GM12878 (cell line): ENCODE data around the gene FOXJ3.

Experiments used
- ASH2L ChIP-seq: fragments of 300-600, 200-600 bp; sonication (generic); IDR thresholded peaks from 2 replicates; pipeline ENCODE4 v1.6.1; 2017; ENCODE audit warnings: low read depth, mild to moderate bottlenecking, borderline replicate concordance
- ATF7 ChIP-seq: fragments of 450-650 bp; IDR thresholded peaks from 2 replicates; pipeline ENCODE4 v1.6.1; 2016; ENCODE audit warnings: low read depth, mild to moderate bottlenecking
- CBFB ChIP-seq: IDR thresholded peaks from 2 replicates; pipeline ENCODE4 v1.6.1; 2016; ENCODE audit warnings: antibody characterized with exemption, low read depth
- CREM ChIP-seq: IDR thresholded peaks from 2 replicates; pipeline ENCODE4 v1.6.1; 2014; ENCODE audit warnings: antibody characterized with exemption, low read depth
- DPF2 ChIP-seq: fragments of 450-650 bp; IDR thresholded peaks from 2 replicates; pipeline ENCODE4 v1.6.1; 2017; ENCODE audit warnings: mild to moderate bottlenecking
- EZH2 ChIP-seq: IDR thresholded peaks from 2 replicates; pipeline ENCODE4 v1.6.1; 2012; ENCODE audit warnings: low read depth, mild to moderate bottlenecking, control low read depth, inconsistent platforms, low read length, borderline replicate concordance; ENCODE audit not compliant: control insufficient read depth
- KAT2A ChIP-seq: conservative IDR thresholded peaks from 2 replicates; pipeline ENCODE4 v1.6.1; 2011; ENCODE audit warnings: low read depth, low read length; ENCODE audit not compliant: control insufficient read depth
- POLR2A ChIP-seq: IDR thresholded peaks from 2 replicates; pipeline ENCODE4 v1.6.1; 2011; ENCODE audit warnings: low read depth, mild to moderate bottlenecking, low read length
- POLR2AphosphoS2 ChIP-seq: IDR thresholded peaks from 2 replicates; pipeline ENCODE4 v1.6.1; 2011; ENCODE audit warnings: low read depth, mild to moderate bottlenecking, low read length, improper control_type of control experiment, moderate library complexity
- TARDBP ChIP-seq: IDR thresholded peaks from 2 replicates; pipeline ENCODE4 v1.6.1; 2016; ENCODE audit warnings: borderline replicate concordance
- YY1 ChIP-seq: IDR thresholded peaks from 2 replicates; pipeline ENCODE4 v1.6.1; 2011; ENCODE audit warnings: low read depth, mild to moderate bottlenecking, low read length
- TF ChIP-seq, protein P1 (sequence below), 3 experiments: IDR thresholded peaks in 2 of 3; conservative IDR thresholded peaks in 1 of 3; 2 replicates each; pipeline ENCODE4 v1.5.1; 2011; ENCODE audit warnings: low read depth in 3 of 3, low read length in 3 of 3, mild to moderate bottlenecking in 3 of 3, control low read depth in 2 of 3, moderate library complexity in 2 of 3, inconsistent platforms in 1 of 3, mixed read lengths in 1 of 3; ENCODE audit not compliant: control insufficient read depth in 2 of 3, insufficient read depth in 1 of 3; ENCODE audit errors: extremely low read depth in 1 of 3
- TF ChIP-seq, protein P2 (sequence below): IDR thresholded peaks from 2 replicates; pipeline ENCODE4 v1.6.1; 2012; ENCODE audit warnings: mild to moderate bottlenecking, low read depth, low read length
- TF ChIP-seq, protein P3 (sequence below): IDR thresholded peaks from 2 replicates; pipeline ENCODE4 v1.6.1; 2011; ENCODE audit warnings: mild to moderate bottlenecking, low read depth, low read length, moderate library complexity; ENCODE audit not compliant: insufficient replicate concordance

DNA sequence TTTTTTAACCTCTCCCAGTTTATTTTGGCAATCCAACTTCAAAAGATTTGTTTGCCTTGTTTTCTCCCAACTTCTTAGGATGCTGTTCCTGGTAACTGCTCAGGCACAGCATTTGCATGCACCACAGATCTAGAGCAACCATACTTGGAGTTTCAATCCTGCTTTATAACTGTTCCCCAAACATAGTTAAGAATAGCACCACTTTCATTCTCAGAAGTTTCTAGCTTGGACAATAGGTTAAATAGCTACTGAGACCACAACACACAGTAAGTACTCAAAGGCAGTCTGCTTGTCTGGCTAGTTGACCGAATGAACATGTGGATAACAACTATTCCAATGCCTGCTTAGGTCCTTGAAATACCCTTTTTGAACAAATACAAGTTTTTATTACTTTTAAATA is 76.8 kb downstream of the FOXJ3 start:
- TF ChIP-seq CBFB = no peak
- no peak for TF ChIP-seq EZH2
- TF ChIP-seq, protein P1, sequence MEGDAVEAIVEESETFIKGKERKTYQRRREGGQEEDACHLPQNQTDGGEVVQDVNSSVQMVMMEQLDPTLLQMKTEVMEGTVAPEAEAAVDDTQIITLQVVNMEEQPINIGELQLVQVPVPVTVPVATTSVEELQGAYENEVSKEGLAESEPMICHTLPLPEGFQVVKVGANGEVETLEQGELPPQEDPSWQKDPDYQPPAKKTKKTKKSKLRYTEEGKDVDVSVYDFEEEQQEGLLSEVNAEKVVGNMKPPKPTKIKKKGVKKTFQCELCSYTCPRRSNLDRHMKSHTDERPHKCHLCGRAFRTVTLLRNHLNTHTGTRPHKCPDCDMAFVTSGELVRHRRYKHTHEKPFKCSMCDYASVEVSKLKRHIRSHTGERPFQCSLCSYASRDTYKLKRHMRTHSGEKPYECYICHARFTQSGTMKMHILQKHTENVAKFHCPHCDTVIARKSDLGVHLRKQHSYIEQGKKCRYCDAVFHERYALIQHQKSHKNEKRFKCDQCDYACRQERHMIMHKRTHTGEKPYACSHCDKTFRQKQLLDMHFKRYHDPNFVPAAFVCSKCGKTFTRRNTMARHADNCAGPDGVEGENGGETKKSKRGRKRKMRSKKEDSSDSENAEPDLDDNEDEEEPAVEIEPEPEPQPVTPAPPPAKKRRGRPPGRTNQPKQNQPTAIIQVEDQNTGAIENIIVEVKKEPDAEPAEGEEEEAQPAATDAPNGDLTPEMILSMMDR (IDR thresholded peaks at IDR 0.05 in 2 of 3, conservative IDR thresholded peaks at IDR 0.05 in 1 of 3; ENCODE audit: control insufficient read depth in 2 of 3, extremely low read depth in 1 of 3, insufficient read depth in 1 of 3, low read depth in 3 of 3, low read length in 3 of 3) = no peak
- TF ChIP-seq TARDBP = no peak
- TF ChIP-seq, protein P2, sequence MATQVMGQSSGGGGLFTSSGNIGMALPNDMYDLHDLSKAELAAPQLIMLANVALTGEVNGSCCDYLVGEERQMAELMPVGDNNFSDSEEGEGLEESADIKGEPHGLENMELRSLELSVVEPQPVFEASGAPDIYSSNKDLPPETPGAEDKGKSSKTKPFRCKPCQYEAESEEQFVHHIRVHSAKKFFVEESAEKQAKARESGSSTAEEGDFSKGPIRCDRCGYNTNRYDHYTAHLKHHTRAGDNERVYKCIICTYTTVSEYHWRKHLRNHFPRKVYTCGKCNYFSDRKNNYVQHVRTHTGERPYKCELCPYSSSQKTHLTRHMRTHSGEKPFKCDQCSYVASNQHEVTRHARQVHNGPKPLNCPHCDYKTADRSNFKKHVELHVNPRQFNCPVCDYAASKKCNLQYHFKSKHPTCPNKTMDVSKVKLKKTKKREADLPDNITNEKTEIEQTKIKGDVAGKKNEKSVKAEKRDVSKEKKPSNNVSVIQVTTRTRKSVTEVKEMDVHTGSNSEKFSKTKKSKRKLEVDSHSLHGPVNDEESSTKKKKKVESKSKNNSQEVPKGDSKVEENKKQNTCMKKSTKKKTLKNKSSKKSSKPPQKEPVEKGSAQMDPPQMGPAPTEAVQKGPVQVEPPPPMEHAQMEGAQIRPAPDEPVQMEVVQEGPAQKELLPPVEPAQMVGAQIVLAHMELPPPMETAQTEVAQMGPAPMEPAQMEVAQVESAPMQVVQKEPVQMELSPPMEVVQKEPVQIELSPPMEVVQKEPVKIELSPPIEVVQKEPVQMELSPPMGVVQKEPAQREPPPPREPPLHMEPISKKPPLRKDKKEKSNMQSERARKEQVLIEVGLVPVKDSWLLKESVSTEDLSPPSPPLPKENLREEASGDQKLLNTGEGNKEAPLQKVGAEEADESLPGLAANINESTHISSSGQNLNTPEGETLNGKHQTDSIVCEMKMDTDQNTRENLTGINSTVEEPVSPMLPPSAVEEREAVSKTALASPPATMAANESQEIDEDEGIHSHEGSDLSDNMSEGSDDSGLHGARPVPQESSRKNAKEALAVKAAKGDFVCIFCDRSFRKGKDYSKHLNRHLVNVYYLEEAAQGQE = no peak
- no peak for TF ChIP-seq POLR2AphosphoS2
- TF ChIP-seq, protein P3, sequence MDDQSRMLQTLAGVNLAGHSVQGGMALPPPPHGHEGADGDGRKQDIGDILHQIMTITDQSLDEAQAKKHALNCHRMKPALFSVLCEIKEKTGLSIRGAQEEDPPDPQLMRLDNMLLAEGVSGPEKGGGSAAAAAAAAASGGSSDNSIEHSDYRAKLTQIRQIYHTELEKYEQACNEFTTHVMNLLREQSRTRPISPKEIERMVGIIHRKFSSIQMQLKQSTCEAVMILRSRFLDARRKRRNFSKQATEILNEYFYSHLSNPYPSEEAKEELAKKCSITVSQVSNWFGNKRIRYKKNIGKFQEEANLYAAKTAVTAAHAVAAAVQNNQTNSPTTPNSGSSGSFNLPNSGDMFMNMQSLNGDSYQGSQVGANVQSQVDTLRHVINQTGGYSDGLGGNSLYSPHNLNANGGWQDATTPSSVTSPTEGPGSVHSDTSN = no peak
- TF ChIP-seq POLR2A = no peak
- no peak for TF ChIP-seq YY1
- TF ChIP-seq ASH2L = no peak
- TF ChIP-seq DPF2 = no peak
- TF ChIP-seq ATF7 = no peak
- TF ChIP-seq KAT2A = no peak
- TF ChIP-seq CREM = no peak
